ENCODE data around the gene ENDOV. TPM values are rescaled to one million over a fixed set of nuclear protein-coding genes. Genes with fewer than 3 reads are reported as not detected.

Gene ENDOV
- total and polyA plus RNA-seq, 2 donors (not counting 1 experiment from before 2014, with no cell fraction given), result 13.1 to 28.7 TPM

- Histone ChIP-seq H3K27me3 (ENCODE audit: control insufficient read depth, insufficient read depth, low read length) (peaks cover 31% of the 10 kb centered on the region), H2AFZ (ENCODE audit: low read length) (no peak overlapping the region), H3K4me2 (ENCODE audit: extremely low read depth, insufficient read depth, low read length) (no peak overlapping the region), H4K20me1 (ENCODE audit: control insufficient read depth, extremely low read depth, insufficient read depth, low read length) (no peaks in the 10 kb centered on the region), H3K36me3 (ENCODE audit: control insufficient read depth, insufficient read depth, low read length) (no peaks in the 10 kb centered on the region), H3K9ac (ENCODE audit: insufficient read depth, low read length) (no peak overlapping the region), H3K4me1 (ENCODE audit: control insufficient read depth, extremely low read depth, insufficient read depth, low read length) (no peaks in the 10 kb centered on the region), H3K27ac (ENCODE audit: insufficient read depth, low read length) (no peak overlapping the region), H3K4me3 (replicated peaks in 1 of 4; ENCODE audit: control extremely low read depth in 1 of 4, insufficient read depth in 1 of 4, low read depth in 3 of 4, low read length in 4 of 4) (no peak overlapping the region), H3K79me2 (ENCODE audit: control insufficient read depth, insufficient read depth, low read length) (peaks cover 7% of the 10 kb centered on the region), H3K9me3 (ENCODE audit: control insufficient read depth, insufficient read depth, low read depth, low read length) (no peaks in the 10 kb centered on the region)
- TF ChIP-seq EZH2 (IDR thresholded peaks at IDR 0.05; ENCODE audit: low read length, missing control alignments) (no peak), CTCF (conservative IDR thresholded peaks at IDR 0.05 in 1 of 2, IDR thresholded peaks at IDR 0.05 in 1 of 2; ENCODE audit: low read depth in 1 of 2, low read length in 2 of 2) (no peak)
- DNase-seq (ENCODE audit: low read depth in 2 of 2), result no peak
Observed at GRCh38 chr17:80480248-80480647, 65.3 kb downstream of the ENDOV start.

- no peaks in the 10 kb centered on the region for H4K20me1 ChIP-seq (ENCODE audit: control insufficient read depth, extremely low read depth, insufficient read depth, low read length)
Observed at GRCh38 chr17:80481284-80482057, 66.5 kb downstream of the ENDOV start.

GRCh38 chr17:80482058-80482318 lies 67.0 kb downstream of the ENDOV start:
- H4K20me1 ChIP-seq (ENCODE audit: control insufficient read depth, extremely low read depth, insufficient read depth, low read length), result no peaks in the 10 kb centered on the region
- H3K4me1 ChIP-seq (ENCODE audit: control insufficient read depth, extremely low read depth, insufficient read depth, low read length), result no peaks in the 10 kb centered on the region
- no peak overlapping the region for H3K9ac ChIP-seq (ENCODE audit: insufficient read depth, low read length)
- no peak for DNase-seq (ENCODE audit: low read depth in 2 of 2)
- TF ChIP-seq EZH2 (IDR thresholded peaks at IDR 0.05; ENCODE audit: low read length, missing control alignments) (no peak), CTCF (conservative IDR thresholded peaks at IDR 0.05 in 1 of 2, IDR thresholded peaks at IDR 0.05 in 1 of 2; ENCODE audit: low read depth in 1 of 2, low read length in 2 of 2) (no peak)
- H2AFZ ChIP-seq (ENCODE audit: low read length), result no peak overlapping the region
- no peaks in the 10 kb centered on the region for H3K79me2 ChIP-seq (ENCODE audit: control insufficient read depth, insufficient read depth, low read length)
- no peak overlapping the region for H3K4me2 ChIP-seq (ENCODE audit: extremely low read depth, insufficient read depth, low read length)
- no peak overlapping the region for H3K27ac ChIP-seq (ENCODE audit: insufficient read depth, low read length)
- H3K9me3 ChIP-seq (ENCODE audit: control insufficient read depth, insufficient read depth, low read depth, low read length), result no peaks in the 10 kb centered on the region
- no peak overlapping the region for H3K4me3 ChIP-seq (replicated peaks in 1 of 4; ENCODE audit: control extremely low read depth in 1 of 4, insufficient read depth in 1 of 4, low read depth in 3 of 4, low read length in 4 of 4)
- H3K27me3 ChIP-seq (ENCODE audit: control insufficient read depth, insufficient read depth, low read length), result peaks cover 31% of the 10 kb centered on the region
- no peaks in the 10 kb centered on the region for H3K36me3 ChIP-seq (ENCODE audit: control insufficient read depth, insufficient read depth, low read length)

More at GRCh38 chr17:80481284-80482057, 66.5 kb downstream of the ENDOV start:
- H3K27ac ChIP-seq (ENCODE audit: insufficient read depth, low read length), result no peak overlapping the region
- H3K9ac ChIP-seq (ENCODE audit: insufficient read depth, low read length), result no peak overlapping the region
- no peak overlapping the region for H2AFZ ChIP-seq (ENCODE audit: low read length)
- H3K27me3 ChIP-seq (ENCODE audit: control insufficient read depth, insufficient read depth, low read length), result peaks cover 31% of the 10 kb centered on the region
- H3K4me3 ChIP-seq (replicated peaks in 1 of 4; ENCODE audit: control extremely low read depth in 1 of 4, insufficient read depth in 1 of 4, low read depth in 3 of 4, low read length in 4 of 4), result no peak overlapping the region
- TF ChIP-seq EZH2 (IDR thresholded peaks at IDR 0.05; ENCODE audit: low read length, missing control alignments) (no peak), CTCF (conservative IDR thresholded peaks at IDR 0.05 in 1 of 2, IDR thresholded peaks at IDR 0.05 in 1 of 2; ENCODE audit: low read depth in 1 of 2, low read length in 2 of 2) (no peak)
- H3K36me3 ChIP-seq (ENCODE audit: control insufficient read depth, insufficient read depth, low read length), result no peaks in the 10 kb centered on the region
- H3K4me1 ChIP-seq (ENCODE audit: control insufficient read depth, extremely low read depth, insufficient read depth, low read length), result no peaks in the 10 kb centered on the region
- DNase-seq (ENCODE audit: low read depth in 2 of 2), result no peak
- peaks cover 2% of the 10 kb centered on the region for H3K79me2 ChIP-seq (ENCODE audit: control insufficient read depth, insufficient read depth, low read length)
- no peaks in the 10 kb centered on the region for H3K9me3 ChIP-seq (ENCODE audit: control insufficient read depth, insufficient read depth, low read depth, low read length)
- no peak overlapping the region for H3K4me2 ChIP-seq (ENCODE audit: extremely low read depth, insufficient read depth, low read length)

Data from fibroblast of lung (primary cell).